Fibroblast of the aortic adventitia (primary cell): ENCODE results near the gene CDK5RAP2. TPM values are rescaled to one million over a fixed set of nuclear protein-coding genes. Genes with fewer than 3 reads are reported as not detected.
A peak's percentile ranks its signal among the peaks of the same experiment; 100 is the strongest.

ENCODE experiments used
- DNase-seq: peaks from one replicate; pipeline ENCODE4 v3.0.0-alpha.2; 2010; ENCODE audit warnings: low read depth
- H3K4me3 ChIP-seq: 2 replicates; pipeline ENCODE4 v1.5.1; 2011; ENCODE audit warnings: low read depth, mild to moderate bottlenecking, control low read depth, low read length, moderate library complexity
- CTCF ChIP-seq: IDR thresholded peaks from 2 replicates; pipeline ENCODE4 v1.5.1; 2011; ENCODE audit warnings: mild to moderate bottlenecking, low read length, control low read depth, inconsistent platforms; ENCODE audit not compliant: insufficient read depth
- total RNA-seq: library from RNA; depleted of rRNA; stranded (reverse); fragments of >200 nt; gene quantifications from 2 replicates; pipeline ENCODE4 v1.2.3, GENCODE V29; 2012; ENCODE audit warnings: low replicate concordance

CDK5RAP2 gene
- total RNA-seq, 1 donor: 36.8 TPM

GRCh38 chr9:120374239-120374638 is 205.7 kb downstream of the CDK5RAP2 start:
- no peak for TF ChIP-seq CTCF
- no peak for DNase-seq
- no peak overlapping the region for H3K4me3 ChIP-seq

GRCh38 chr9:120372040-120372439 is 207.9 kb downstream of the CDK5RAP2 start:
- DNase-seq: no peak
- no peak overlapping the region for H3K4me3 ChIP-seq
- TF ChIP-seq CTCF: no peak

GRCh38 chr9:120369608-120370220 is 210.3 kb downstream of the CDK5RAP2 start:
- peak; percentile 26 for DNase-seq
- TF ChIP-seq CTCF: no peak

GRCh38 chr9:120368799-120369198 is 211.2 kb downstream of the CDK5RAP2 start:
- DNase-seq: no peak
- no peak for TF ChIP-seq CTCF
- no peak overlapping the region for H3K4me3 ChIP-seq

More at GRCh38 chr9:120369608-120370220, 210.3 kb downstream of the CDK5RAP2 start:
- no peak overlapping the region for H3K4me3 ChIP-seq

- no peak overlapping the region for H3K4me3 ChIP-seq
- peak; percentile 93 for DNase-seq
- peak; percentile 62 for TF ChIP-seq CTCF
Observed at GRCh38 chr9:120366644-120367019, 213.3 kb downstream of the CDK5RAP2 start.

- TF ChIP-seq CTCF: no peak
- no peak overlapping the region for H3K4me3 ChIP-seq
- no peak for DNase-seq
Observed at GRCh38 chr9:120365386-120365785, 214.6 kb downstream of the CDK5RAP2 start.

- TF ChIP-seq CTCF: no peak
- DNase-seq: no peak
- H3K4me3 ChIP-seq: no peak overlapping the region
Observed at GRCh38 chr9:120363697-120364096, 216.3 kb downstream of the CDK5RAP2 start.
